Lung (tissue), 12 donors: Measurements from ENCODE around the gene ADGRL1. TPM values are rescaled to one million over a fixed set of nuclear protein-coding genes. Genes with fewer than 3 reads are reported as not detected.

Source experiments
- ATAC-seq: fragments of 200-7000 bp; cut with Tn5 transposase; one replicate; pipeline ENCODE4 v1.9.1; 2020; ENCODE audit warnings: moderate number of reproducible peaks; ENCODE audit not compliant: insufficient read depth, low FRiP score
- DNase-seq, 3 donors: peaks; one replicate each; pipeline ENCODE4 v3.0.0-alpha.2; 2013 to 2017
- H3K27ac ChIP-seq, 2 donors: one replicate each; pipeline ENCODE4 v1.5.1; 2013; ENCODE audit warnings: mild to moderate bottlenecking in 2 of 2, moderate library complexity in 2 of 2, control low read depth in 1 of 2, inconsistent platforms in 1 of 2, low read depth in 1 of 2, low read length in 1 of 2
- H3K27me3 ChIP-seq, 3 donors: one replicate each; pipeline ENCODE4 v1.5.1; 2013; ENCODE audit warnings: low read length in 2 of 3; ENCODE audit not compliant: control insufficient read depth in 3 of 3, insufficient read depth in 3 of 3
- H3K36me3 ChIP-seq, 4 donors: one replicate each; pipeline ENCODE4 v1.5.1; 2013; ENCODE audit warnings: low read length in 4 of 4, mild to moderate bottlenecking in 1 of 4, moderate library complexity in 1 of 4; ENCODE audit not compliant: control insufficient read depth in 4 of 4, insufficient read depth in 4 of 4
- H3K4me1 ChIP-seq, 5 donors: one replicate each; pipeline ENCODE4 v1.5.1; 2013; ENCODE audit warnings: low read length in 5 of 5, mild to moderate bottlenecking in 2 of 5, moderate library complexity in 1 of 5; ENCODE audit not compliant: control insufficient read depth in 5 of 5, insufficient read depth in 5 of 5
- H3K4me3 ChIP-seq: one replicate; pipeline ENCODE4 v1.5.1; 2013; ENCODE audit warnings: mild to moderate bottlenecking, control low read depth, moderate library complexity
- H3K9ac ChIP-seq, 2 donors: one replicate each; pipeline ENCODE4 v1.5.1; 2013; ENCODE audit warnings: low read length in 2 of 2, control low read depth in 1 of 2; ENCODE audit not compliant: insufficient read depth in 1 of 2
- H3K9me3 ChIP-seq, 4 donors: one replicate each; pipeline ENCODE4 v1.5.1; 2013; ENCODE audit warnings: low read length in 3 of 4, mild to moderate bottlenecking in 1 of 4, moderate library complexity in 1 of 4; ENCODE audit not compliant: control insufficient read depth in 4 of 4, insufficient read depth in 3 of 4
- WGBS, 2 donors: extraction: QIAGEN DNeasy Blood & Tissue Kit; methylation state at CpG; one replicate each; pipeline ENCODE4 v1.1.7; 2013; 5-methylcytosine and 5-hydroxymethylcytosine counted together
- polyA plus RNA-seq, 2 donors: library from polyadenylated mRNA; stranded (reverse); fragments of 200-250 nt; gene quantifications; one replicate each; pipeline ENCODE4 v1.2.1, GENCODE V29; 2013
- total RNA-seq, 2 donors: library from RNA; depleted of rRNA in 1 of 2; stranded (reverse); fragments of >200 nt in 1 of 2; gene quantifications; one replicate each; pipeline ENCODE4 v1.2.1, GENCODE V29; 2014 to 2021
- TF ChIP-seq, protein P1 (sequence below): IDR thresholded peaks from 2 replicates; pipeline ENCODE4 v1.5.1; 2012; ENCODE audit warnings: mild to moderate bottlenecking; ENCODE audit errors: control extremely low read depth, extremely low read depth
- donor health status: control.
- donor health status: control.
- donor health status: Bipolar disorder and iron deficiency.
- donor health status: healthy.
- donor health status: DM: yes; HTN: yes; CAD: no.

The ADGRL1 gene
- total and polyA plus RNA-seq, 4 donors: 9.4 to 35.9 (median 19.3) TPM

DNA sequence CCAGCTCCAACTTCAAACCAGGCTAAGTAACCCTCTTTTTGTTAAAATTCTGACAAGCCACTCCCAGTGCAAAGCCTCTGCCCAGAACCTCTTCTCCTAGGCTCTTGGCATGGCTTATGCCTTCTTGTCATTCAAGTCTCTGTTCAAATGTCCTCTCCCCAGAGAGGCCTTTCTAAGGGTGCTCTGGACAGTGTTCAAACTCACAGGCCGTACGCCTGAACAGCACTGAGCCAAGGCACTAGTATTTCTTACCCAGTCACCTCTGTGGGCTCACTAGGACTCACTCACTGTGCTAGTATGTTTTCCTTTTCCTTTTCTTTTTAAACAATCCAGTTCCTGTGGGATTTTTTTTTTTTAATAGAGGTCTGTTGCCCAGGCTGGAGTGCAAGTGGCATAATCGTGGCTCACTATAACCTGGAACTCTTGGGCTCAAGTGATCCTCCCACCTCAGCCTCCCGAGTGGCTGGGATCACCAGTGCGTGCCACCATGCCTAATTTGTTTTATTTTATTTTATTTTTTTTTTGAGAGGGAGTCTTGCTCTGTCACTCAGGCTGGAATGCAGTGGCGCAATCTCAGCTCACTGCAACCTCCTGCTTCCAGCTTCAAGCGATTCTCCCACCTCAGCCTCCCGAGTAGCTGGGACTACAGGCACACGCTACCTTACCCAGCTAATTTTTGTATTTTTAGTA lies 67.2 kb downstream of the ADGRL1 start:
- H3K4me3 ChIP-seq: no peak overlapping the region
- ATAC-seq (no peak), DNase-seq (peak in 1 of 3 donors; percentile 34)
- TF ChIP-seq, protein P1, sequence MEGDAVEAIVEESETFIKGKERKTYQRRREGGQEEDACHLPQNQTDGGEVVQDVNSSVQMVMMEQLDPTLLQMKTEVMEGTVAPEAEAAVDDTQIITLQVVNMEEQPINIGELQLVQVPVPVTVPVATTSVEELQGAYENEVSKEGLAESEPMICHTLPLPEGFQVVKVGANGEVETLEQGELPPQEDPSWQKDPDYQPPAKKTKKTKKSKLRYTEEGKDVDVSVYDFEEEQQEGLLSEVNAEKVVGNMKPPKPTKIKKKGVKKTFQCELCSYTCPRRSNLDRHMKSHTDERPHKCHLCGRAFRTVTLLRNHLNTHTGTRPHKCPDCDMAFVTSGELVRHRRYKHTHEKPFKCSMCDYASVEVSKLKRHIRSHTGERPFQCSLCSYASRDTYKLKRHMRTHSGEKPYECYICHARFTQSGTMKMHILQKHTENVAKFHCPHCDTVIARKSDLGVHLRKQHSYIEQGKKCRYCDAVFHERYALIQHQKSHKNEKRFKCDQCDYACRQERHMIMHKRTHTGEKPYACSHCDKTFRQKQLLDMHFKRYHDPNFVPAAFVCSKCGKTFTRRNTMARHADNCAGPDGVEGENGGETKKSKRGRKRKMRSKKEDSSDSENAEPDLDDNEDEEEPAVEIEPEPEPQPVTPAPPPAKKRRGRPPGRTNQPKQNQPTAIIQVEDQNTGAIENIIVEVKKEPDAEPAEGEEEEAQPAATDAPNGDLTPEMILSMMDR: no peak
- no peaks in the 10 kb centered on the region for H3K27me3 ChIP-seq
- no peaks in the 10 kb centered on the region for H3K36me3 ChIP-seq
- WGBS, 2 donors: 45 to 51% methylated on average over 9 of the region's 9 CpGs
- peak overlapping the region; percentile 70 to 75 for H3K27ac ChIP-seq
- peaks cover 0 to 22% (median 6%) of the 10 kb centered on the region in 5 donors for H3K4me1 ChIP-seq
- no peak overlapping the region for H3K9ac ChIP-seq
- no peaks in the 10 kb centered on the region for H3K9me3 ChIP-seq

DNA sequence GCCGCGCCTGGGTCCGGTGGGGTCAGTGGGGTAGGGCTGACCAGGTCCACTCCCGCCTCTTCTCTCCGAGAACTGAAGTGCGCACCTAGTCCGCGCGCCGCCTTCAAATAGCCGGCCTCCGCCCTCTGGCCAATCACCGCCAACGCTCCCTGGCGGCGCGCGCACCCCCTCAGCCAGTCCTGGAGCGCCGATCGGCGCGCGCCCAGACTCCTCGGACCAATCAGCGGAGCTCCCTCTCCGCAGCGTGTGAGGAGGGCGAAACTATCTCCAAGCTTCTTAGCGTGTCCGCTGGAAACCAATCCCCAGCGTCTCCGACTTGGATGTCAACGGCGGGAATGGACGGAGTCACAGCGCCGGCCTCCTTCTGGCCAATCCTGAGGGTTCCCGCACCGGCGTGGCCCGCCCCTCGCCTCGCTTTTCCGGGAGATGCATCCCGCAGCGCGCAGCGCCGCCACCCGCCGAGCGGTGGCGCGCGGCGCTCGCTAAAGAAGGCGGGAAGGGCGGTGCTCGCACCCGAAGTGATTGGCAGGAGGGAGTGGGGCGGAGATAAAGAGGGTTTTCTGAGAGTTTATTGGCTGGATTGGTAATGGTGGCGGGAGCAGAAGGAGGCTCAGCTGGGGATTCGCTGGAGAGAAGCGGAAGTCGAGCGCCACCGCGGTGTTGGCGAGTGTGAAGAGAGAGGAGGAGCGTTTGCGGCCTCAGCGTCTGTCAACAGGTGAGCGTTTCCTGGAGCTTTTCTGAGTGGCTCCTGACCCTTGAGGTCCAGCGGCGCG lies 69.3 kb downstream of the ADGRL1 start, which contains the start of gene ASF1B:
Gene ASF1B, minus strand, starts transcription at position 81 of the 773 bp plus-strand sequence. CDS start 133 bp downstream, outside the sequence.
- peak; percentile 100 for DNase-seq
- peak within 1 kb of the TSS; percentile 94 to 95 for H3K27ac ChIP-seq
- no peaks in the 10 kb centered on the region for H3K27me3 ChIP-seq
- H3K9me3 ChIP-seq: no peaks in the 10 kb centered on the region
- H3K4me3 ChIP-seq: peak within 1 kb of the TSS; percentile 70
- TF ChIP-seq, protein P1: peak; percentile 65
- 0% methylated on average over 78 of the region's 78 CpGs for WGBS, 2 donors
- H3K9ac ChIP-seq: peak within 1 kb of the TSS; percentile 63
- peak; percentile 94 for ATAC-seq
- no peaks in the 10 kb centered on the region for H3K36me3 ChIP-seq
- H3K4me1 ChIP-seq: peaks cover 0 to 22% (median 6%) of the 10 kb centered on the region in 5 donors

DNA sequence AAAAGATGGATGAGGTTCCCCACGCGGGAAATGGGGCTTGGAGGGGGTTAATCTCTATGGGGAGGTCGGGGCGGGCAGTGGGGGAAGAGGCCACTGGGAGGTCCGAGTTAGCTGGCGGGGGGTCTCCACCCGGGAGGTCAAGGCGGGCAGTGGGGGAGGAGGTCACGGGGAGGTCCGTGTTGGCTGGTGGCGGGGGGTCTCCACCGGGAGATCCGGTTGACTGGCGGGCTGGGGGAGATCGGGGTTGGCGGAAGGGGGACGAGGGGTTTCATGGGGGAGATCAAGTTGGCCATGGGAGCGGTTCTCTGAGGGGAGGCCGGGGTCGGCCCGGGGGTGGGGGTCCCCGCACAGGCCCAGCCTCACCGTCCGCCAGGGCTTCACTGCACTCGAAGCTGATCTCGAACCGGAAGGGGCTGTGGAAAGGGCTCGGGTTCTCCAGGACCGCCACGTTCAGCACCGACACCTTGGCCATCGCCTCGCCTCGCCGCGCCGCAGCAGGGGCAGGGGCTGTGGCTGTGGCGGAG lies 69.9 kb downstream of the ADGRL1 start:
- H3K4me3 ChIP-seq: peak overlapping the region; percentile 70
- ATAC-seq: no peak

More for the DNA sequence above, 69.9 kb downstream of the ADGRL1 start:
- TF ChIP-seq, protein P1: no peak
- no peaks in the 10 kb centered on the region for H3K36me3 ChIP-seq
- WGBS, 2 donors: 0% methylated on average over 36 to 38 of the region's 38 CpGs
- H3K9ac ChIP-seq: no peak overlapping the region
- H3K27ac ChIP-seq: peak overlapping the region in 1 of 2 donors; percentile 90
- no peaks in the 10 kb centered on the region for H3K27me3 ChIP-seq
- DNase-seq: no peak
- peaks cover 0 to 22% (median 6%) of the 10 kb centered on the region in 5 donors for H3K4me1 ChIP-seq
- H3K9me3 ChIP-seq: no peaks in the 10 kb centered on the region
